Measurements from ENCODE around the gene CHRM2.

The CHRM2 gene

DNA sequence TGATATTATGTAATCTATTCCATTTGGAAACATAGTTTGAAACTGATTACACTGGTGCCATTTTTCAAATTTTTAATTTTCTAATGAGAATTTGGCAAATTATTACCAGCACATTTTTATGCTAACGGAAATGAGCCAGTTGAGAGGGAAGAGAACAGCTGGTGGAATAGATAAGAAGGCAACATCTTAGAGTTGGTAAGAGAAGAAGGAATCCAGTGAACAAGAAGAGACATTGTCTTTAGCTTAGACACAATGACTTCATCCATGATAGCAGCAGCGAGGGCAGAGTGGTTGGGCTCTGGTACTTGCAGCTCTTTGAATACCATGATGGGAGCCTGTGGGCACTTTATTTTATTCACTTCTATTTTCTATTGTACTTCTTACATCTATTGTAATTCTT is 89.6 kb downstream of the CHRM2 start:
- Histone ChIP-seq H3K9me2 (replicated peaks; ENCODE audit: control insufficient read depth, low read length) (no peaks in the 10 kb centered on the region), H4K20me1 (ENCODE audit: control insufficient read depth, insufficient read depth, low read depth, low read length) (no peaks in the 10 kb centered on the region), H3K4me2 (ENCODE audit: low read length) (no peak overlapping the region), H3K9me3 (ENCODE audit: control insufficient read depth, insufficient read depth, low read length) (no peaks in the 10 kb centered on the region), H3K36me3 (ENCODE audit: control insufficient read depth, low read length) (no peaks in the 10 kb centered on the region), H3F3A (ENCODE audit: control insufficient read depth, insufficient read depth) (no peaks in the 10 kb centered on the region), H3K79me2 (ENCODE audit: control insufficient read depth, low read length) (no peaks in the 10 kb centered on the region), H3K27ac (ENCODE audit: low read depth, low read length) (no peak overlapping the region), H3K4me1 (ENCODE audit: control insufficient read depth, low read length) (no peaks in the 10 kb centered on the region), H3K4me3 (ENCODE audit: low read length) (no peak overlapping the region), H3K27me3 (ENCODE audit: control insufficient read depth, low read length) (no peaks in the 10 kb centered on the region)
- no peak for TF ChIP-seq CTCF (IDR thresholded peaks at IDR 0.05; ENCODE audit: low read depth, low read length, poor library complexity, severe bottlenecking)
- no peak for TF ChIP-seq EZH2phosphoT487 (IDR thresholded peaks at IDR 0.05; ENCODE audit: borderline replicate concordance, low read length)

DNA sequence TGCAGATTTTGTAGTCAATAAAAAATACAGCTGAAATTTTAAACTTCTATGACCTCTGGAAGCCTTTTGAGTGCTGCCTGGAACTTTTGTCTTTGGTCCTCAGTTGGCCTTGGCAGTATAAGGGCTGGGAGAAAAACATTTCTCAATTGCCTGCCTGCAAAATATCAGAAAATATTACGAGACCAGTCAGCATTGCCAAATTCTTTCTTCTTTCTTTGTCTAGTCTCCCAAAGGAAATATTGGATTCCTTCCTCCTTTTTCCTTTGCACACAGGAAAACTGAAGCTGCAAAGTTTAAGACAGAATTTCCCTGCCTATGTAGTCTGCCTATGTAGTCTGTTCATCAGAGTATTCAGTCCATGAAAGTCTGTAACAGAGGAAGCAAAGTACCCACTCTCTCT is 95.9 kb downstream of the CHRM2 start:
- H3K27me3 ChIP-seq (ENCODE audit: control insufficient read depth, low read length), result no peaks in the 10 kb centered on the region
- H3K9me3 ChIP-seq (ENCODE audit: control insufficient read depth, insufficient read depth, low read length), result no peaks in the 10 kb centered on the region
- no peak overlapping the region for H3K4me2 ChIP-seq (ENCODE audit: low read length)
- no peaks in the 10 kb centered on the region for H3K9me2 ChIP-seq (replicated peaks; ENCODE audit: control insufficient read depth, low read length)
- H3K36me3 ChIP-seq (ENCODE audit: control insufficient read depth, low read length), result no peaks in the 10 kb centered on the region
- no peaks in the 10 kb centered on the region for H3K79me2 ChIP-seq (ENCODE audit: control insufficient read depth, low read length)
- H3K4me3 ChIP-seq (ENCODE audit: low read length), result no peak overlapping the region
- TF ChIP-seq EZH2phosphoT487 (IDR thresholded peaks at IDR 0.05; ENCODE audit: borderline replicate concordance, low read length) (no peak), CTCF (IDR thresholded peaks at IDR 0.05; ENCODE audit: low read depth, low read length, poor library complexity, severe bottlenecking) (no peak)
- H4K20me1 ChIP-seq (ENCODE audit: control insufficient read depth, insufficient read depth, low read depth, low read length), result no peaks in the 10 kb centered on the region
- H3K4me1 ChIP-seq (ENCODE audit: control insufficient read depth, low read length), result no peaks in the 10 kb centered on the region
- no peak overlapping the region for H3K27ac ChIP-seq (ENCODE audit: low read depth, low read length)
- H3F3A ChIP-seq (ENCODE audit: control insufficient read depth, insufficient read depth), result no peaks in the 10 kb centered on the region

DNA sequence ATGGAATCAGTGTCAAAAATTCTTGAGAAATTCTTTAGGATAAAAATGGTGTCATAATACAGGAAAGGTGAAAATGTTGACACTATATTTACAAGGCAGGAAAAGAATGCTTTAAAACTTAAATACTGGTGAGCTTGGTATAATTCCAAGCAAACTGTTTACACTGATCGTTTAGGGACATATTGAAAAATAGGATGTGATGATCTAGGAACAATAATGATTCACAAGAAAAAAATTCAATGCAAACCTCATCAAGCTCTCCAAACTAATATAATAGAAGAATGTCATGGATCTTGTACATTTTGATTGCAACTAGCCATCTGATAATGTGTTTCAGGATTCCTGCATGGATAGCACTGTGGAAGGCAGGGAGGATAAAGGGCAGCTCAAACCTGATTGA is 98.4 kb downstream of the CHRM2 start:
- no peak overlapping the region for H3K4me3 ChIP-seq (ENCODE audit: low read length)
- no peaks in the 10 kb centered on the region for H3K27me3 ChIP-seq (ENCODE audit: control insufficient read depth, low read length)
- H3K36me3 ChIP-seq (ENCODE audit: control insufficient read depth, low read length), result no peaks in the 10 kb centered on the region
- no peaks in the 10 kb centered on the region for H3F3A ChIP-seq (ENCODE audit: control insufficient read depth, insufficient read depth)
- no peaks in the 10 kb centered on the region for H3K9me3 ChIP-seq (ENCODE audit: control insufficient read depth, insufficient read depth, low read length)
- no peak overlapping the region for H3K27ac ChIP-seq (ENCODE audit: low read depth, low read length)
- TF ChIP-seq CTCF (IDR thresholded peaks at IDR 0.05; ENCODE audit: low read depth, low read length, poor library complexity, severe bottlenecking) (no peak), EZH2phosphoT487 (IDR thresholded peaks at IDR 0.05; ENCODE audit: borderline replicate concordance, low read length) (no peak)
- H3K79me2 ChIP-seq (ENCODE audit: control insufficient read depth, low read length), result no peaks in the 10 kb centered on the region
- H4K20me1 ChIP-seq (ENCODE audit: control insufficient read depth, insufficient read depth, low read depth, low read length), result no peaks in the 10 kb centered on the region
- no peaks in the 10 kb centered on the region for H3K9me2 ChIP-seq (replicated peaks; ENCODE audit: control insufficient read depth, low read length)
- no peak overlapping the region for H3K4me2 ChIP-seq (ENCODE audit: low read length)
- H3K4me1 ChIP-seq (ENCODE audit: control insufficient read depth, low read length), result no peaks in the 10 kb centered on the region

GRCh38 chr7:136969761-136970160 is 101.3 kb downstream of the CHRM2 start:
- TF ChIP-seq EZH2phosphoT487 (IDR thresholded peaks at IDR 0.05; ENCODE audit: borderline replicate concordance, low read length) (no peak), CTCF (IDR thresholded peaks at IDR 0.05; ENCODE audit: low read depth, low read length, poor library complexity, severe bottlenecking) (no peak)
- Histone ChIP-seq H3K4me3 (ENCODE audit: low read length) (no peak overlapping the region), H3F3A (ENCODE audit: control insufficient read depth, insufficient read depth) (no peaks in the 10 kb centered on the region), H3K9me3 (ENCODE audit: control insufficient read depth, insufficient read depth, low read length) (peaks cover 5% of the 10 kb centered on the region; the same call in 1 of the 2 replicates), H3K27me3 (ENCODE audit: control insufficient read depth, low read length) (no peaks in the 10 kb centered on the region), H3K36me3 (ENCODE audit: control insufficient read depth, low read length) (no peaks in the 10 kb centered on the region), H3K9me2 (replicated peaks; ENCODE audit: control insufficient read depth, low read length) (no peaks in the 10 kb centered on the region), H4K20me1 (ENCODE audit: control insufficient read depth, insufficient read depth, low read depth, low read length) (no peaks in the 10 kb centered on the region), H3K4me1 (ENCODE audit: control insufficient read depth, low read length) (no peaks in the 10 kb centered on the region), H3K79me2 (ENCODE audit: control insufficient read depth, low read length) (no peaks in the 10 kb centered on the region), H3K27ac (ENCODE audit: low read depth, low read length) (no peak overlapping the region), H3K4me2 (ENCODE audit: low read length) (no peak overlapping the region)
